Kidney epithelial cell (primary cell): Measurements from ENCODE around the gene TMEM134. TPM values are rescaled to one million over a fixed set of nuclear protein-coding genes. Genes with fewer than 3 reads are reported as not detected.

Experiments
- DNase-seq: peaks from one replicate; pipeline ENCODE4 v3.0.0-alpha.2; 2010; ENCODE audit warnings: low read depth
- H3K27me3 ChIP-seq: 2 replicates; pipeline ENCODE4 v1.6.0; 2011; ENCODE audit warnings: low read length; ENCODE audit not compliant: control insufficient read depth, insufficient read depth
- H3K36me3 ChIP-seq: 2 replicates; pipeline ENCODE4 v1.5.1; 2011; ENCODE audit warnings: low read length; ENCODE audit not compliant: control insufficient read depth, insufficient read depth
- H3K4me3 ChIP-seq: 2 replicates; pipeline ENCODE4 v1.5.1; 2011; ENCODE audit warnings: low read depth, mild to moderate bottlenecking, control low read depth, low read length
- total RNA-seq: library from RNA; depleted of rRNA; stranded (reverse); fragments of >200 nt; gene quantifications from 2 replicates; pipeline ENCODE4 v1.2.3, GENCODE V29; 2015
- TF ChIP-seq, protein P1 (sequence below): IDR thresholded peaks from 2 replicates; pipeline ENCODE4 v1.5.1; 2011; ENCODE audit warnings: mild to moderate bottlenecking, moderate library complexity, low read length, control low read depth, inconsistent platforms; ENCODE audit not compliant: insufficient read depth, poor library complexity, severe bottlenecking

The TMEM134 gene
- total RNA-seq, 1 donor from 2014 or later = 102 TPM

DNA sequence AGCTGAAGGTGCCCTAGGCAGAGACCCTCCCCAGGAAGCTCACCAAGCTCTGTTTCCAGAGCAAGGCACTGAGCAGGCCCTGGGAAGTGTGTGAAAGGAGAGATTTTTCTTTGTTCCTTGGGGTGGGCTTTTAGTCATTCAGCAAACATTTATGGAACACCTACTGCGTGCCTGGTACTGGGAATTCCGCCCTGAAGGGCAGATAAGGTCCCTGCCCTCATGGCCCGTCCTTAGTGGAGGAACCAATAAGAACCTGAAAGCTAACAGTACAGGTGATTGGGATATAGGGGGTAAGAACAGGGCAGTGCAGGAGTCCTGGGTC, 3.9 kb downstream of the TMEM134 start:
- peaks cover 2% of the 10 kb centered on the region for H3K36me3 ChIP-seq
- H3K27me3 ChIP-seq = no peaks in the 10 kb centered on the region
- DNase-seq = no peak
- peak overlapping the region; percentile 90 for H3K4me3 ChIP-seq
- TF ChIP-seq, protein P1, sequence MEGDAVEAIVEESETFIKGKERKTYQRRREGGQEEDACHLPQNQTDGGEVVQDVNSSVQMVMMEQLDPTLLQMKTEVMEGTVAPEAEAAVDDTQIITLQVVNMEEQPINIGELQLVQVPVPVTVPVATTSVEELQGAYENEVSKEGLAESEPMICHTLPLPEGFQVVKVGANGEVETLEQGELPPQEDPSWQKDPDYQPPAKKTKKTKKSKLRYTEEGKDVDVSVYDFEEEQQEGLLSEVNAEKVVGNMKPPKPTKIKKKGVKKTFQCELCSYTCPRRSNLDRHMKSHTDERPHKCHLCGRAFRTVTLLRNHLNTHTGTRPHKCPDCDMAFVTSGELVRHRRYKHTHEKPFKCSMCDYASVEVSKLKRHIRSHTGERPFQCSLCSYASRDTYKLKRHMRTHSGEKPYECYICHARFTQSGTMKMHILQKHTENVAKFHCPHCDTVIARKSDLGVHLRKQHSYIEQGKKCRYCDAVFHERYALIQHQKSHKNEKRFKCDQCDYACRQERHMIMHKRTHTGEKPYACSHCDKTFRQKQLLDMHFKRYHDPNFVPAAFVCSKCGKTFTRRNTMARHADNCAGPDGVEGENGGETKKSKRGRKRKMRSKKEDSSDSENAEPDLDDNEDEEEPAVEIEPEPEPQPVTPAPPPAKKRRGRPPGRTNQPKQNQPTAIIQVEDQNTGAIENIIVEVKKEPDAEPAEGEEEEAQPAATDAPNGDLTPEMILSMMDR = no peak

DNA sequence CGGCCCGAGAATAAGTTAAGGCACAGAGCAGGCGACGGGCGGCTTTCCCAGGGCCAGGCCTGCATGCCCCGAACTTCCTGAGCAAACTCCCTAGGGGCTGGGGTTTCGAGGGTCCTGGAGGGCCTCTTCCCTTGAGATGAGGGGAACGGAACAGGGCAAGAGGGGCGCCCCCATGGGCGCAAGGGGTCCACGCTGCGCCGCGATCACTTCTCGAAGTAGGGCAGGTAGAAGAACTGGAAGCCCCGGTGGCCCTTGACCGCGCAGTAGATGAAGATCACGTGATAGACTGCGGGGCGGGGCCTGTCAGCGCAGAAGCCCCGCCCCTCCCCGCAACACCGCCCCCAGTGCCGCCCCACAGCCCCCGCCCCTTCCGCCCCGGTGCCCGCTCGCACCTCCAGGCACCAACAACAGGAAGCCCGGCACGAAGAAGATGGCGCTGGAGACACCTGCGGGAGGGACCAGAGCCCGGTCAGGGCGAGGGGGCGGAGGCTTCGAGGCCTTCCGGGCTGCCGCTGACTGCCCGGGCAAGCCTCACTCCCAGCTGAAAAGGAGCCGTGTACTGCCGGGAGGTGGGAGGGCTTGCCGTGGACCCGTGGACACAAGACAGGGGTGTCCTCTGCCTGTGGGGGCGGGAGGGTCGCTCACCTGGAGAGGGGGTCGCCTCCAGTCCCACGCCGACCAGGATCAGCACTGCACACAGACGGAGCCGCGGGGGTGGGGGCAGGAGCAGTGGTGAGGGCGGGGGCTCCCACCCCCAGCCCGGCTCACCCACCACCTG, 4.5 kb downstream of the TMEM134 start:
- peak; percentile 35 for DNase-seq
- H3K36me3 ChIP-seq = peaks cover 2% of the 10 kb centered on the region
- H3K27me3 ChIP-seq = no peaks in the 10 kb centered on the region
- TF ChIP-seq, protein P1 = no peak
- H3K4me3 ChIP-seq = peak overlapping the region; percentile 90

DNA sequence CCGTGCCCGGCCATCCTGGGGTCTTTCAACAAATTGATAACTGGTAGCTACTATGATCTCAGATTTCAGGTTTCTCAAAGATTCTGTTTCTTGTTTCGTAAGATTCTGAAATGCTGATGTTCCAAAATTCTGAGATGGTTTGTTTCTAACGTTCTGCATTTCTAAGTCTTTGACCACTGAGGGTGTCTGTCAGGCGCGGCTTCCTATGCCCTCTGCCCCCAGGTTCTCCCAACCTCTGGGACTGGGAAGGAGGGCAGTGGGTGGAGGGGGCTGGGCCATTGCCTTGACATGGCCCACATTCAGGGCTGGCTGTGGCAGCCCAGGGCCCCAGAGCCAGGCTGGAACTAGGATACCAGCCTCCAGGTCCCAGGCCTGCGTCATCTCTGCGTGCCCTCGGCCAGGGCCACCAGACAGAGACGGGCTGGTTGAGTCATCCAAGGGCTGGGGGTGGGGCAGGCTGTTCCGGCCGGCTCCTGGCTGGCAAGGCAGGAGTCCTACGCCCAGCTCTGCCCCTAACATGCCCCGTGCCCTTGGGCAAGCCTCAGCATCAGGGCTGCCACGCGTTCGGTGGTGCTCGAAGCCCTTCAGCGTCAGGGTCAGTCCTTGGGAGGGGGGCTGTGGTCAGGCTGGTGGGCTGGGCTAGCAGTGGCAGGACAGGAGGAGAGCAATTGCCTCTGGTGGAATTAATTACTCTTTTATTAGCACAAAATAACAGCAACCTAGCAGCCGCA, 5.2 kb downstream of the TMEM134 start:
- TF ChIP-seq, protein P1 = no peak
- H3K36me3 ChIP-seq = peaks cover 2% of the 10 kb centered on the region
- peak; percentile 29 for DNase-seq
- no peak overlapping the region for H3K4me3 ChIP-seq
- no peaks in the 10 kb centered on the region for H3K27me3 ChIP-seq

DNA sequence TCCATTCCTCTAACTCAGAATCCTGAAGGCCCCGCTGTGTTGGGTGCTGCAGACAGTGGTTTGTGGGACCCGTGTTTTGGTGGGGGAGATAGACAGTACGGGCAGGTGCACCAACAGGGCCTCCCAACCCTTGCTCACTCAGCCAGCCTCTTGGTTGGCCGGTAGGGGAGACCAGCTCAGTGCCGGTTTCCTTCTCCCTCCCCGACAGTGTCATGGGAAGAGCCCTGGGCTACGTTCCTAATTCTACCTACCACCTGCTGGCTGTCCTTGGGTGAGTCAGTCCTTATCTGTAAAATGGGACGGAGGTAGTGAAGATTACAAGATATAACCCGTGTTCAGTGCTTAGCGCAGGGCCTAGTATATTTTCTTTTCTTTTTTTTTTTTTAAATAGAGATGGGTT, 5.9 kb downstream of the TMEM134 start:
- no peak for DNase-seq
- Histone ChIP-seq H3K4me3 (no peak overlapping the region), H3K36me3 (peaks cover 2% of the 10 kb centered on the region), H3K27me3 (no peaks in the 10 kb centered on the region)
- TF ChIP-seq, protein P1 = no peak

DNA sequence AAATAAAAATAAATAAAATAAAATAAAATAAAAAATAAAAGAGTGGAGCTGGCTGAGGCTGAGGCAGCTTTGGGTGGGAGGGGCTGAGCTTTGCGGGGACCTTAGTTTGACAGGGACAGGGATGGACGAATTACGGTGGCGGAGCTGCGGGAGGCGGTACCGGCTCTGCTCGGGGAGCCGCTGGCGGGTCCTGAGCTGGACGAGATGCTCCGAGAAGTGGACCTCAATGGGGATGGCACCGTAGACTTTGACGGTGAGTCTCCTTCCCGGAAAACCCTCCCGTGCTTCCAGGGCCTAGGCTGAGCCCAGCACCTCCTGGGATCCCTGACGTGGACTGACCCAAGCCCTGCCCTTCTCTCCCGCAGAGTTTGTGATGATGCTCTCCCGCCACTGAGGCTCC, 10.8 kb downstream of the TMEM134 start:
- no peak for DNase-seq
- Histone ChIP-seq H3K27me3 (peaks cover 4% of the 10 kb centered on the region), H3K4me3 (no peak overlapping the region), H3K36me3 (no peaks in the 10 kb centered on the region)
- TF ChIP-seq, protein P1 = no peak
